DMS53 treated with DMSO at 0.1 percent for 48 hours (cell line): Measurements from ENCODE around the gene TTC23.

Experiments
- DNase-seq: peaks from one replicate; lab custom pipeline; 2025; ENCODE audit not compliant: unreplicated experiment; lab: John Stamatoyannopoulos, UW

TTC23 gene

DNA sequence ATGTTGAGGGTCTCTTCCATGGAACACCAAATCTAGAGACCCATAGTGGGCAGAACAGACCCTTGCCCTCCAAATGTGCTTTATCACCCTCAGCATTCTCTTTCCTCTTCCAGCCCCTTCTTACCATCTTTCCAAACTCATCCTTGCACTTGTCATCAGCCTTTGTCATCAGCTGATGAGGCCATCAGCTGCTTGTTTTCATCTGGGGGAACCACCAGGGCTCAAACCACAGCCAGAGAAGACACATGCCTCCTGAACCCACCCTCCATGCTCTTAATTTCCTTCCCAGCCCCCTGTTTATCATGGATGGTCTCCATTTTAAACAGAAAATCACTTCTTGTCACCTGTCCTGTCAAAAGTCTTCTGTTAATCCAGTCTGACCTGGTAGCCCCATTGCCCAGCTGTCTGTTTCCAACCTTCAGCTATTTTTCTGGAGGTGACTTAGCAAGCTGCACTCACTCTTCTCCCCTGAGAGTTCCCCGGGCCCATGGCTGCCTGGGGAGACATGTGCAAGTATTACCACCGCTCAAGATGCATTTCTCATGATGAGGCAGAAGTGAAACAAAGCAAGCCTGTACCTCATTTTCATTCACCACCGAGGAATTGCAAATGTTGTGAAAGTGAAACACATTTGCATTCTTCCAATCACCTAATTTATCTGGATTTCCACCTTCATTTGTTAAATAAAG, 159.2 kb downstream of the TTC23 start:
- no peak for DNase-seq

DNA sequence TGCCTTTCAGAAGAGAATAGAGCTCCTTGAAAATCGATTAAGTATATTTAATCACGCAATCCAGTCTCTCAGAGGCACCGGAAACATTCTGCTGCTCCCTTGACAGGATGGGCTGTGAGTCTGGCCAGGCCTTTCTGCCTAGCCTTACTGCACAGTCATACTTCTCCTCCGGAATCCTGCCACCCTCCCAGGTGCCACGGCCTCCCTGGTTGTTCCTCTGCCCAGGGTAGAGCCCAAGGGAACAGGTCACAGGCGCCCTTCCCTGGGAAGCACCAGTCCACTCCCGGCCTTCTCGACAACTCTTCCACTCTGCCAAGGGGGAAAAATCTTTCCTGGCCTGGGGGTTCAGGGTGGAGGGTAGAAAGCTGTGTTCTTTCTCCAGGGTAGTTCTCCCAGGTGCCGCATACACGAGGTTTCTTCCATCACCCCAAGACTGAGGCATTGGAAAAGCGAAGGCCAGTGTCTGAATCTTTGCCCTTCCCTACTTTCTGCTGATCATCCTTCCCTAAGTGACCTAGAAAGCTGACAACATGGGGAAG, 161.9 kb downstream of the TTC23 start:
- no peak for DNase-seq

DNA sequence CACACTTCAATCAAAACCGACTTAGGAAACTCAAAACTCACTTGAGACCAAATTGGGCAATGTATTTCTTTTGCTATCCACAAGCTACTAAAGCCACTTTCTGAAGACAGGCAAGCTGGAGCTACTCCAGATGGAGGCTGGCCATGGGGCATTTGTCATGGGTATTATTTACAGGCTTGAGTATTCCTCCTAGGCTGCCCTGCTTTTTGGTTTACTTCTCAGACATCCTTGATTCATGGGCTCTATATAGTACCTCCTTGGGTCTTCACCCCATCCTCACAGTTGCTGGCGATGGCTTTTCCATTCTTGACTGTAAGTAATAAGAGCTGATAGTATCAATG, 163.1 kb downstream of the TTC23 start:
- DNase-seq: no peak
